ENCODE results near the gene NDUFAF2. TPM values are rescaled to one million over a fixed set of nuclear protein-coding genes. Genes with fewer than 3 reads are reported as not detected.

NDUFAF2 gene
- total and polyA plus RNA-seq, 2 of the 13 experiments (the other 11 are each of a cell fraction or from before 2014, with no cell fraction given) = 34.0 to 78.4 TPM

DNA sequence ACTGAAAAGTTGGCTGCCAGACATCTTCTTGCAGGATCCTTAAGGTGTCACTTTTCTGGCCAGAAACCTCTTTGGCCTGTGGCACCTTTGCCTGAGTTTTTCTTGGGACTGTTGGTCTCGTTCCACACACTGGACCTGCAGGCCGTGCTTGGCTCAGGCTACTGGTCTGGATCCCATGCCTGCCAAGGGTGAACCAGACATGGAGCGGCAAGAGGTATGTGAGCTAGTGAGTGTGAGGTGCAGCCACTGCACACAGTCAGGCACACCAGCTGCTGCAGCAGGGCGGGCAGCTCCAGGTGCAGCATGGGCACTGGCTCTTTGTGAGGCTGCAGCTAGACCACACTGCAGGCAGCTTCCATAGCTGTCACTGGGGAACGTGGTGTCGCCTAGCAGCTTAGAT is 47.9 kb downstream of the NDUFAF2 start (continued):
- no peak for TF ChIP-seq REPIN1 (CRISPR knock-in tag; IDR thresholded peaks at IDR 0.05; ENCODE audit: borderline replicate concordance, low read depth)

DNA sequence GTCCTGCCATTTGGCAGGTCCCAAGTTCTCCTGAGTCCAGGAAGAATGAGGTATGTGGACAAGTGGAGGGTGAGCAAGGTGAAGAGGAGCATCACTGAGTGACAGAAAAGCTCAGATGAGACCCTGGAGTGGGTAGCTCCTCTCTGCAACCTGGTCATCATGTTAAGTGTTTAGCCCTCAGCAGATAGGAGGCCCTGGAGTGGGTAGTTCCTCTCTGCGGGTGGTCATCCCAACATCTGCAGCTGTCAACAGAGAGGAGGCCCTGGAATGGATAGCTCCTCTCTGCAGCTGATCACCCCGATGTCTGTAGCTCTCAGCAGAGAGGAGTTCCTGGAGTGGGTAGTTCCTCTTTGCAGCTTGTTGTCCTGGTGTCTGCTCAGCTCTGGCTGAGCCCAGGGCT is 48.4 kb downstream of the NDUFAF2 start:
- Histone ChIP-seq H3K79me2 (ENCODE audit: insufficient read depth, low read length) (no peaks in the 10 kb centered on the region), H3K9me3 (ENCODE audit: low read length) (peaks cover 11% of the 10 kb centered on the region), H3K4me2 (ENCODE audit: low read depth, low read length) (no peak overlapping the region), H4K20me1 (ENCODE audit: insufficient read depth, low read length) (peaks cover 2% of the 10 kb centered on the region; the same call in 1 of the 2 replicates), H3K27ac (ENCODE audit: extremely low read length, insufficient read depth, low read length) (no peak overlapping the region), H3K27me3 (ENCODE audit: control insufficient read depth in 1 of 2, insufficient read depth in 2 of 2, low read length in 2 of 2) (no peaks in the 10 kb centered on the region), H3K4me1 (ENCODE audit: insufficient read depth, low read length) (peaks cover under 1% of the 10 kb centered on the region; the same call in 1 of the 2 replicates), H3K4me3 (replicated peaks in 1 of 3; ENCODE audit: insufficient read depth in 1 of 3, low read depth in 2 of 3, low read length in 3 of 3) (no peak overlapping the region), H3K36me3 (replicated peaks in 1 of 2; ENCODE audit: control insufficient read depth in 1 of 2, insufficient read depth in 2 of 2, low read length in 2 of 2) (peaks cover 0 to 9% of the 10 kb centered on the region in 2 experiments; a peak in 2 of 5 replicates), H3K9ac (ENCODE audit: insufficient read depth, low read depth, low read length) (no peak overlapping the region), H2AFZ (ENCODE audit: low read length) (no peak overlapping the region)
- intact Hi-C loops (cut with micrococcal nuclease; ENCODE audit: unreplicated experiment) (no loop called here), in situ Hi-C loops (cut with HindIII; ENCODE audit: extremely low pct_ligation_motif_present, low pct_unique_long_range_greater_than_20kb) (no loop called here)
- BruUV-seq (replicated peaks) = no TSS peak
- WGBS (ENCODE audit: low lambda C conversion rate) = 100% methylated on average over 2 of the region's 2 CpGs
- TF ChIP-seq ZBTB38 (CRISPR knock-in tag; IDR thresholded peaks at IDR 0.05) = no peak
- TF ChIP-seq SRY (CRISPR knock-in tag; IDR thresholded peaks at IDR 0.05) = no peak
- no peak for TF ChIP-seq ZKSCAN1 (IDR thresholded peaks at IDR 0.05; ENCODE audit: low read length)
- TF ChIP-seq MED1 (CRISPR knock-in tag; IDR thresholded peaks at IDR 0.05) = no peak
- no peak for TF ChIP-seq ZNF598 (CRISPR knock-in tag; IDR thresholded peaks at IDR 0.05; ENCODE audit: borderline replicate concordance)
- TF ChIP-seq, protein P1, sequence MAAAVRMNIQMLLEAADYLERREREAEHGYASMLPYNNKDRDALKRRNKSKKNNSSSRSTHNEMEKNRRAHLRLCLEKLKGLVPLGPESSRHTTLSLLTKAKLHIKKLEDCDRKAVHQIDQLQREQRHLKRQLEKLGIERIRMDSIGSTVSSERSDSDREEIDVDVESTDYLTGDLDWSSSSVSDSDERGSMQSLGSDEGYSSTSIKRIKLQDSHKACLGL (CRISPR knock-in tag; IDR thresholded peaks at IDR 0.05) = no peak
- TF ChIP-seq, protein P2, sequence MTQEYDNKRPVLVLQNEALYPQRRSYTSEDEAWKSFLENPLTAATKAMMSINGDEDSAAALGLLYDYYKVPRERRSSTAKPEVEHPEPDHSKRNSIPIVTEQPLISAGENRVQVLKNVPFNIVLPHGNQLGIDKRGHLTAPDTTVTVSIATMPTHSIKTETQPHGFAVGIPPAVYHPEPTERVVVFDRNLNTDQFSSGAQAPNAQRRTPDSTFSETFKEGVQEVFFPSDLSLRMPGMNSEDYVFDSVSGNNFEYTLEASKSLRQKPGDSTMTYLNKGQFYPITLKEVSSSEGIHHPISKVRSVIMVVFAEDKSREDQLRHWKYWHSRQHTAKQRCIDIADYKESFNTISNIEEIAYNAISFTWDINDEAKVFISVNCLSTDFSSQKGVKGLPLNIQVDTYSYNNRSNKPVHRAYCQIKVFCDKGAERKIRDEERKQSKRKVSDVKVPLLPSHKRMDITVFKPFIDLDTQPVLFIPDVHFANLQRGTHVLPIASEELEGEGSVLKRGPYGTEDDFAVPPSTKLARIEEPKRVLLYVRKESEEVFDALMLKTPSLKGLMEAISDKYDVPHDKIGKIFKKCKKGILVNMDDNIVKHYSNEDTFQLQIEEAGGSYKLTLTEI (CRISPR knock-in tag; conservative IDR thresholded peaks at IDR 0.05) = no peak
- TF ChIP-seq ZSCAN22 (CRISPR knock-in tag; IDR thresholded peaks at IDR 0.05) = no peak
- TF ChIP-seq, protein P3, sequence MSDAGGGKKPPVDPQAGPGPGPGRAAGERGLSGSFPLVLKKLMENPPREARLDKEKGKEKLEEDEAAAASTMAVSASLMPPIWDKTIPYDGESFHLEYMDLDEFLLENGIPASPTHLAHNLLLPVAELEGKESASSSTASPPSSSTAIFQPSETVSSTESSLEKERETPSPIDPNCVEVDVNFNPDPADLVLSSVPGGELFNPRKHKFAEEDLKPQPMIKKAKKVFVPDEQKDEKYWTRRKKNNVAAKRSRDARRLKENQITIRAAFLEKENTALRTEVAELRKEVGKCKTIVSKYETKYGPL (CRISPR knock-in tag; IDR thresholded peaks at IDR 0.05) = no peak
- TF ChIP-seq CENPX (CRISPR knock-in tag; IDR thresholded peaks at IDR 0.05) = no peak
- no peak for TF ChIP-seq ZNF234 (CRISPR knock-in tag; conservative IDR thresholded peaks at IDR 0.05)
- ATAC-seq = no peak
- ChIA-PET POLR2A (no interaction called here), CTCF (ENCODE audit: low intra/inter-chr PET ratio, low total read pairs) (no interaction called here)
- FAIRE-seq = no peak
- no peak for DNase-seq (ENCODE audit: low spot score)
